HG03571 (cell line): Measurements from ENCODE around the gene XPNPEP1.

Experiments
- ATAC-seq: cut with Tn5 transposase; IDR thresholded peaks from one replicate; pipeline ENCODE4 v1.9.1; 2021; ENCODE audit not compliant: unreplicated experiment

The XPNPEP1 gene

GRCh38 chr10:109820620-109821405 is 102.5 kb downstream of the XPNPEP1 start:
- ATAC-seq = no peak

- no peak for ATAC-seq
Observed at GRCh38 chr10:109819807-109820206, 103.5 kb downstream of the XPNPEP1 start.
